ENCODE results near the gene ADGRD1.

Gene ADGRD1

DNA sequence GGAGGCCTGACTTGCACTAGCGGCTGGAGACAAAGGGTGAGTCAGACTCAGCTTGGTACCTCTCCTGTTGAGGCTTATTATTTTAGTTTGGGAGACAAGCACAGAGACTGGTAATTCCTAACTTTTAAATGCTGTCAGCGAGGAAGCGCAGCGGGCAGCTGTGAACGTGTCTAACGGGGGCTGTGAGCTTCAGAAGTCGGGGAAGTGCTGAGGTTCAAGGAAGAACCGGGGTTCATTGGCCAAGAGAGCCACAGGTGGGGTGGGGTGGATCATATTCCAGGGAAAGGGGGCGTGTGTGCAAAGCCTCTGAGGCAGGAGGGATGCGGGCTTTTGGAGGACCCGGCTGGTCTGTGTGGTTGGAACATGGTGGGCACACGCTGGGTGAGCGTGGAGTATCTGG, 36.1 kb upstream of the ADGRD1 start:
- TF ChIP-seq, protein P1, sequence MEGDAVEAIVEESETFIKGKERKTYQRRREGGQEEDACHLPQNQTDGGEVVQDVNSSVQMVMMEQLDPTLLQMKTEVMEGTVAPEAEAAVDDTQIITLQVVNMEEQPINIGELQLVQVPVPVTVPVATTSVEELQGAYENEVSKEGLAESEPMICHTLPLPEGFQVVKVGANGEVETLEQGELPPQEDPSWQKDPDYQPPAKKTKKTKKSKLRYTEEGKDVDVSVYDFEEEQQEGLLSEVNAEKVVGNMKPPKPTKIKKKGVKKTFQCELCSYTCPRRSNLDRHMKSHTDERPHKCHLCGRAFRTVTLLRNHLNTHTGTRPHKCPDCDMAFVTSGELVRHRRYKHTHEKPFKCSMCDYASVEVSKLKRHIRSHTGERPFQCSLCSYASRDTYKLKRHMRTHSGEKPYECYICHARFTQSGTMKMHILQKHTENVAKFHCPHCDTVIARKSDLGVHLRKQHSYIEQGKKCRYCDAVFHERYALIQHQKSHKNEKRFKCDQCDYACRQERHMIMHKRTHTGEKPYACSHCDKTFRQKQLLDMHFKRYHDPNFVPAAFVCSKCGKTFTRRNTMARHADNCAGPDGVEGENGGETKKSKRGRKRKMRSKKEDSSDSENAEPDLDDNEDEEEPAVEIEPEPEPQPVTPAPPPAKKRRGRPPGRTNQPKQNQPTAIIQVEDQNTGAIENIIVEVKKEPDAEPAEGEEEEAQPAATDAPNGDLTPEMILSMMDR (IDR thresholded peaks at IDR 0.05; ENCODE audit: insufficient read depth, missing control alignments) = no peak
- FAIRE-seq = no peak
- DNase-seq (ENCODE audit: insufficient read length, low spot score) = no peak

GRCh38 chr12:130919086-130919485, 34.6 kb upstream of the ADGRD1 start:
- TF ChIP-seq, protein P1 (IDR thresholded peaks at IDR 0.05; ENCODE audit: insufficient read depth, missing control alignments) = no peak
- DNase-seq (ENCODE audit: insufficient read length, low spot score) (no peak), FAIRE-seq (no peak)

DNA sequence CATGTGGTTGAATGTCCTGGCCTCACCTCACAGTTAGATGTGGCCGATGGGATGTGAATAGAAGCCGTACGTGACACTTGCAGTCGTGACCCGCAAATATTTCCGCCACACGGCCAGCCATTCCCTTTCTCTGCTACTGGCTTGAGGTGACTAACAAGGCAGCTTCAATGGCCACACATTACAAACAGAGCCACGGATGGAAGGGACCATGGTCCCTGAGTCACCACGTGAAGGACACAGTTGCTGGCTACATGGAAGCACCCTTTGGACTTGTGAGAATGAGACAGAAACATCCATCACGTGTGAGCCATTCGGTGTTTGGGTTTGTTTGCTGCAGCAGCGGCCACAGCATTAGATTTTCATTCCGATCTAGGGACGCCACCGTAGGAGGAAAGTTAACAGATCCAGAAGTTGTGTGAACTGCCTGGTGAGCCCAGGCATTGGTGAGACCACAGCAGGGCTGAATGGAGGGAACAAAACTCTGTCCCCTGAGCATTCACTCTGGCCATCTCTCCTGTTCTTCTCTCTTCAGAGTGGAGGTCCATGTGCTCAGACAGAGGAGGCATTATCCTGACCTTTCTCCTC, 33.5 kb upstream of the ADGRD1 start:
- TF ChIP-seq, protein P1 (IDR thresholded peaks at IDR 0.05; ENCODE audit: insufficient read depth, missing control alignments) = no peak
- FAIRE-seq (no peak), DNase-seq (ENCODE audit: insufficient read length, low spot score) (no peak)

DNA sequence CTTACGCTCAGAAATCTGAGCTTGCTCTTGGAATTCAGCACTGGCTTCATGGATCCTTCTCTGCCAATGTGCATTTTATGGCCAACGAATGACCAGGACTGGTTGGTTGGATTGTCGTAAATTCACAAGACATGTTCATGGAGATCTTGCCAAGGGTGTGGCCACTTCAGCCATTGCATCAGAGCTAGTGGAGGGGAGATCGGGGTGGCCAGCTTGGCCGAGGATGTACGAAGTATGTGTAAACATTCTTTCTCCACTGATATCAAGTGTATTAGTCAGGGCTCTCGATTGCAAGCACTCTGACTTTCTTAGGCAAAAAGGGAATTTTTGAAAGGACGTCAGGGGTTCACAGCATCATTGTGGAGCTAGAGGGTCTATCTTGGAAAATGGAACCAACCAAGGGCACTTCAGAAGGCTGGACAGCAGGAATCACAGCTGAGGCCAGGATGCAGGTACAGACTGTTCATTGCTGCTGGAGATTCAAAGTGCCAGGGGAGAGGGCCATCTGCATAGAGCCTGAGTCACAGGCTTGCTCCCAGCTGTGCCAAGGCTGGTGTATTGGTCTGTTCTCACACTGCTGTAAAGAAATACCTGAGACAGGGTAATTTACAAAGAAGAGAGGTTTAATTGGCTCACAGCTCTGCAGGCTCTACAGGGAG, 32.9 kb upstream of the ADGRD1 start:
- FAIRE-seq (no peak), DNase-seq (ENCODE audit: insufficient read length, low spot score) (no peak)
- TF ChIP-seq, protein P1 (IDR thresholded peaks at IDR 0.05; ENCODE audit: insufficient read depth, missing control alignments) = no peak

DNA sequence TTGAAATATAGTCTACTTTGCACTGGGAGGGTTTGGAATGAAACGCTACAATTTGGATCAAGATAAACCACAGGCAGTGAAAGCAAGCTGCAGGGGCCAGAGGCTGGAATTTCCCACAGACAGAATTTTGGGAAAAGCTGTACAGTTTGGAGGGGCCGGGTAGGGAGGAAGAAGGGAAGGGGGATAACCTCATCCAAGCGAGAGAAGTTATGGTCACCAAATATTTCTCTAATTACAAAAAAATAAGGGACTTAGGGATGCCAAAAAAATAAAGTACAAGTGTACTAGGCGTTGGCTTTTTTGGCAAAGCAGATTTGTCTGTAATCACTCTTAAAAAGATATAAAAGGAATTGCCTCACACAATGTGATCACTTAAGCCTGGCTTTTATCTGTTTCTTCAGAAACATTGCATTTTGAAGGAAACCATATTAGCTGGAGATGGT, 31.2 kb upstream of the ADGRD1 start:
- no peak for FAIRE-seq
- TF ChIP-seq, protein P1 (IDR thresholded peaks at IDR 0.05; ENCODE audit: insufficient read depth, missing control alignments) = no peak
- DNase-seq (ENCODE audit: insufficient read length, low spot score) = no peak

DNA sequence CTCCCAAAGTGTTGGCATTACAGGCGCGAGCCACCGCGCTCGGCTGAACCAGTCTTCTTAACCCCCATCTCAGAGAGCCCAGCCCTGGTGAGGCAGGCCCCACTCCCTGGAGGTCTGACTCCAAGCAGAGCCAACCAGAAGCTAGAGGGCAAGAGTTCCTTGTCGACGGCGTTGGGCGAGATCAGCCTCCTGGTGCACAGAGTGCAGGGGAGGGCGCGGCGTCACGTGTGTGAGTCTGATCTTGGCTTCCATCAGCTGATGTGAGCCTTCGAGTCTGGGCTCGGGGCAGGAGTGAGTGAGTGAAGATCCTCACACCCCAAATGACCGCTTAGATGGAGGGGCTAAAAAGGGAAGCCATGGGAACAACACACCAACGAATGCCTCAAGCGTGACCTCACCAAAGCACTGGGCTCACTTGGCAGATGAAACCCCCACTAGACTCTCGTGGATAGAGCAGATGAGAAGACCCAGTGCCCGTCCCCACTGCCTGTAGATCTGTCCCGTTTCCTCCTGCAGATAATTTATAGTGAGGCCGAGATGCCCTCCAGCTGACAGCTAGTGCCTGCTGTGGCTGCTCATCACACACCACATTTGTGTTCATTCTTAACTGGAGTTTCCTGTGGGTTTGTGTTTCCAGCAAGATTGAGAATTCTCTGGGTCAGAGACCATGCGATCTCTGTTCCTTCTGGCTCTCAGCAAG, 28.6 kb upstream of the ADGRD1 start:
- DNase-seq (ENCODE audit: insufficient read length, low spot score) = no peak
- TF ChIP-seq, protein P1 (IDR thresholded peaks at IDR 0.05; ENCODE audit: insufficient read depth, missing control alignments) = no peak
- no peak for FAIRE-seq

GRCh38 chr12:130925666-130926015, 28.1 kb upstream of the ADGRD1 start:
- FAIRE-seq = no peak
- DNase-seq (ENCODE audit: insufficient read length, low spot score) = no peak
- TF ChIP-seq, protein P1 (IDR thresholded peaks at IDR 0.05; ENCODE audit: insufficient read depth, missing control alignments) = no peak

All from D721Med (cell line).